Calu3 (cell line): ENCODE results near the gene C8G. TPM values are rescaled to one million over a fixed set of nuclear protein-coding genes. Genes with fewer than 3 reads are reported as not detected.
A peak's percentile ranks its signal among the peaks of the same experiment; 100 is the strongest.

Source experiments
- BruUV-seq: library from RNA; stranded (reverse); fragments of 400-500 nt; replicated peaks from 2 replicates; lab custom pipeline; 2021; lab: Mats Ljungman, UMichigan
- CTCF ChIA-PET: fragments of 300-600 bp; sonication (Branson Sonifier 250); formaldehyde crosslinking; loops from one replicate; lab custom pipeline; 2022; ENCODE audit warnings: antibody characterized with exemption; lab: Charles Lee
- DNase-seq: peaks from one replicate; pipeline ENCODE4 v3.0.0; 2022
- H3K27ac Mint-ChIP-seq: one replicate; pipeline ENCODE4 v1.8.0; 2022; ENCODE audit warnings: mixed read lengths; ENCODE audit not compliant: unreplicated experiment
- H3K27me3 Mint-ChIP-seq: one replicate; pipeline ENCODE4 v1.8.0; 2022; ENCODE audit warnings: mixed read lengths; ENCODE audit not compliant: unreplicated experiment
- H3K36me3 Mint-ChIP-seq: one replicate; pipeline ENCODE4 v1.8.0; 2022; ENCODE audit warnings: mild to moderate bottlenecking, moderate library complexity, mixed read lengths; ENCODE audit not compliant: insufficient read depth, unreplicated experiment
- H3K4me1 Mint-ChIP-seq: one replicate; pipeline ENCODE4 v1.8.0; 2022; ENCODE audit warnings: mild to moderate bottlenecking, low read depth, mixed read lengths; ENCODE audit not compliant: unreplicated experiment
- H3K4me3 Mint-ChIP-seq: one replicate; pipeline ENCODE4 v1.8.0; 2022; ENCODE audit warnings: mild to moderate bottlenecking, low read depth, moderate library complexity, mixed read lengths; ENCODE audit not compliant: unreplicated experiment
- H3K9me3 Mint-ChIP-seq: one replicate; pipeline ENCODE4 v1.8.0; 2022; ENCODE audit warnings: low read depth, mixed read lengths; ENCODE audit not compliant: unreplicated experiment
- intact Hi-C: fragments of 100-400 bp; cut with micrococcal nuclease; formaldehyde crosslinking; loops from one replicate; pipeline ENCODE4 v1.10.0; 2022; ENCODE audit not compliant: unreplicated experiment
- total RNA-seq: library from RNA; stranded (reverse); gene quantifications from 2 replicates; pipeline ENCODE4 v1.2.3, GENCODE V29; 2022
- TF ChIP-seq, protein P1 (sequence below): fragments of 200-600 bp; IDR thresholded peaks from one replicate; pipeline ENCODE4 v1.8.0; 2022; ENCODE audit warnings: antibody characterized with exemption; ENCODE audit not compliant: unreplicated experiment

C8G gene
- total RNA-seq, 1 experiment from 2014 or later, result 3.9 TPM

GRCh38 chr9:136985853-136986252 is 40.8 kb downstream of the C8G start:
- Mint-ChIP-seq H3K4me3 (no peak overlapping the region), H3K27ac (no peak overlapping the region), H3K27me3 (peaks cover 36% of the 10 kb centered on the region), H3K9me3 (no peaks in the 10 kb centered on the region), H3K36me3 (peaks cover 4% of the 10 kb centered on the region), H3K4me1 (no peaks in the 10 kb centered on the region)
- CTCF ChIA-PET, result no interaction called here
- no peak for DNase-seq
- intact Hi-C loops, result no loop called here
- TF ChIP-seq, protein P1, sequence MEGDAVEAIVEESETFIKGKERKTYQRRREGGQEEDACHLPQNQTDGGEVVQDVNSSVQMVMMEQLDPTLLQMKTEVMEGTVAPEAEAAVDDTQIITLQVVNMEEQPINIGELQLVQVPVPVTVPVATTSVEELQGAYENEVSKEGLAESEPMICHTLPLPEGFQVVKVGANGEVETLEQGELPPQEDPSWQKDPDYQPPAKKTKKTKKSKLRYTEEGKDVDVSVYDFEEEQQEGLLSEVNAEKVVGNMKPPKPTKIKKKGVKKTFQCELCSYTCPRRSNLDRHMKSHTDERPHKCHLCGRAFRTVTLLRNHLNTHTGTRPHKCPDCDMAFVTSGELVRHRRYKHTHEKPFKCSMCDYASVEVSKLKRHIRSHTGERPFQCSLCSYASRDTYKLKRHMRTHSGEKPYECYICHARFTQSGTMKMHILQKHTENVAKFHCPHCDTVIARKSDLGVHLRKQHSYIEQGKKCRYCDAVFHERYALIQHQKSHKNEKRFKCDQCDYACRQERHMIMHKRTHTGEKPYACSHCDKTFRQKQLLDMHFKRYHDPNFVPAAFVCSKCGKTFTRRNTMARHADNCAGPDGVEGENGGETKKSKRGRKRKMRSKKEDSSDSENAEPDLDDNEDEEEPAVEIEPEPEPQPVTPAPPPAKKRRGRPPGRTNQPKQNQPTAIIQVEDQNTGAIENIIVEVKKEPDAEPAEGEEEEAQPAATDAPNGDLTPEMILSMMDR, result no peak
- BruUV-seq, result no TSS peak

- intact Hi-C loops, result no loop called here
- no peaks in the 10 kb centered on the region for H3K9me3 Mint-ChIP-seq
- no peak overlapping the region for H3K27ac Mint-ChIP-seq
- DNase-seq, result no peak
- H3K36me3 Mint-ChIP-seq, result peaks cover 23% of the 10 kb centered on the region
- BruUV-seq, result no TSS peak
- no peak overlapping the region for H3K4me3 Mint-ChIP-seq
- H3K27me3 Mint-ChIP-seq, result peaks cover 28% of the 10 kb centered on the region
- TF ChIP-seq, protein P1, result no peak
- CTCF ChIA-PET, result no interaction called here
- H3K4me1 Mint-ChIP-seq, result no peaks in the 10 kb centered on the region
Observed at GRCh38 chr9:136988872-136989271, 43.8 kb downstream of the C8G start.

DNA sequence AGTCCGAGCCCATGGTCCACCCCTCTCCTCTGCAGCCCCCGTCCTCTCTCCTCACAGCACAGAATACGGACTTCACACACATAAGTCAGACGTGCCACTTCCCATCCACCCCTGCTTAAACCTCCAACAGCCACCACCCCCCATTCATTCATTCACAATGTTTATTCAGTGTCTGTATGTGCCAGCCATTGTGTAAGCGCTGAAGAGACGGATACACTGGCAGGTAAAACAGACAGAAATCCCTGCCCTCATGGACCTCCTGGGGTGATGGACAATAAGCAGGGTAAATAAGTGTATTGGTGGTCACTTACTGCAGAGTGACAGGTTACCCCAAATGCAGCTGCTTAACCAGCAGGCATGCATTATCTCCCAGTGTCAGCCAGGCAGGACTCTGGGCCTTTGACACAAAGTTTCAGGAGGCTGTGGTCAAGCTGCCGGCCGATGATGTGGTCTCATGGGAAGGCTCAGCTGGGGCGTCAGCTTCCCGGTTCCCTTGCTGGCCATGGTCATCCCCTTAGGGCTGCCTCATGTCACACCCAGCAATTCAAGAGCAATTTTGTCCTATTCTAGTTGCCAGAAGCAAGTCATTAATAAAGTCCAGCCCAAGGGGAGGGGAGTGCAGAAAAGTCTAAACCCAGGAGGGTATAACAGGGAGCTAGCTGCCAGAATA is 45.3 kb downstream of the C8G start:
- H3K36me3 Mint-ChIP-seq, result peaks cover 23% of the 10 kb centered on the region
- H3K9me3 Mint-ChIP-seq, result no peaks in the 10 kb centered on the region
- DNase-seq, result no peak
- CTCF ChIA-PET, result no interaction called here
- intact Hi-C loops, result no loop called here
- no peaks in the 10 kb centered on the region for H3K4me1 Mint-ChIP-seq
- TF ChIP-seq, protein P1, result no peak
- peak overlapping the region; percentile 35 for H3K4me3 Mint-ChIP-seq
- BruUV-seq, result no TSS peak
- peak overlapping the region; percentile 21 for H3K27ac Mint-ChIP-seq
- peaks cover 21% of the 10 kb centered on the region for H3K27me3 Mint-ChIP-seq

- peaks cover 28% of the 10 kb centered on the region for H3K36me3 Mint-ChIP-seq
- BruUV-seq, result TSS peak; percentile 88
- H3K4me3 Mint-ChIP-seq, result peak within 1 kb of the TSS; percentile 82
- no peaks in the 10 kb centered on the region for H3K9me3 Mint-ChIP-seq
- no peaks in the 10 kb centered on the region for H3K4me1 Mint-ChIP-seq
- H3K27ac Mint-ChIP-seq, result no peak within 1 kb of the TSS
- CTCF ChIA-PET, result interaction anchor here (0.5 to 2.3 kb wide), 7 partner anchors 16 to 193 kb away, joined by 3 to 15 read pairs (median 3); no protein-coding TSS in a partner anchor
- peak; percentile 93 for DNase-seq
- TF ChIP-seq, protein P1, result no peak
- H3K27me3 Mint-ChIP-seq, result peaks cover 21% of the 10 kb centered on the region
- intact Hi-C loops, result no loop called here
Observed at GRCh38 chr9:136991993-136992818, 47.2 kb downstream of the C8G start, which contains the start of gene PAXX. Gene PAXX (plus strand): TSS chr9:136992422. CDS start chr9:136992444, 22 bp downstream.
